Activated CD4-positive, alpha-beta T cell treated with anti-CD3 and anti-CD28 coated beads, Interleukin-10, Interleukin-2, amounts not matched to agents 100 ng/mL and 50 ng/mL, durations not matched to agents 16 hours and 8 hours (primary cell): ENCODE results near the gene MEIS1.

ENCODE experiments used
- DNase-seq: peaks from one replicate; pipeline ENCODE4 v3.0.0-alpha.2; 2020

MEIS1 gene

GRCh38 chr2:66571918-66572317, 137.0 kb downstream of the MEIS1 start:
- DNase-seq, result no peak

- no peak for DNase-seq
Measured at GRCh38 chr2:66572391-66572790, 137.5 kb downstream of the MEIS1 start.

DNA sequence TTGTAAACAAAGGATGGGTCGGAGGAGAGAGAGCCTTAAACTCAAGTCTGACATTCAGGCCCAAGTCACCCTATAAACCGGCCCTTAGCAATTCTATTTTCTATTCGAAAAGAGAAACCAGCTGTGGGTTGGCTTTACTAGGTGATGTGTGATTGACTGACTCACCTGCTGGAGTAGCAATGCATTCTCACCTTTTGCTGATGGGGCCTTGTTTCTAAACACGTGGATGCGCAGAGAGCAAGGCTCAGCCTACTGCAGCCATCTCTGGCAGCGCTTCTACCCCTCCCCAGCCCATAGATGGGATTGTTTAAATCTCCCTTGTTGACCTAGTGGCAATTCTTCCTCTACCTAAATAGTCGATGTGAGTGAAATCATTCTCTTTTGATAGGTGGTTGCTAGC, 138.5 kb downstream of the MEIS1 start:
- DNase-seq, result no peak

DNA sequence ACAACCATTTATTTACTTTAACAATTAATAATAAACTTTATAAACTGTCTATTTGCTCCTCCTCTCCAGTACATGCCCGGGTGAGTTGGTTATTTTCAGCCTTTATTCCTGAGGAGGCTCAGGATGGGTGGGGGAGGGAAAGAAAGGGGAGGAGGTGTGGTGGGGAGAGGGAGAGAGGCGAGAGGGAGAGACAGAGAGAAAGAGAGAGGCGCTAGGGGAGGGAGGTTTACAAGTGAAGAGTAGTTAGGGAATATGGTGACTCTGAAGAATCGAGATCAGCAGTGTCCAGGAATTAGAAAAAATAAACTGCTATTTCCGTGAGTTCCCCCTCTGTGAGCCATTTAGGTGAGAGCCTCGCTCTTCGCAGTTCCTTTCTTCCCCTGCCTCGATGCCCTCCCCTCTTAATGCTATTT, 138.9 kb downstream of the MEIS1 start:
- DNase-seq, result no peak

DNA sequence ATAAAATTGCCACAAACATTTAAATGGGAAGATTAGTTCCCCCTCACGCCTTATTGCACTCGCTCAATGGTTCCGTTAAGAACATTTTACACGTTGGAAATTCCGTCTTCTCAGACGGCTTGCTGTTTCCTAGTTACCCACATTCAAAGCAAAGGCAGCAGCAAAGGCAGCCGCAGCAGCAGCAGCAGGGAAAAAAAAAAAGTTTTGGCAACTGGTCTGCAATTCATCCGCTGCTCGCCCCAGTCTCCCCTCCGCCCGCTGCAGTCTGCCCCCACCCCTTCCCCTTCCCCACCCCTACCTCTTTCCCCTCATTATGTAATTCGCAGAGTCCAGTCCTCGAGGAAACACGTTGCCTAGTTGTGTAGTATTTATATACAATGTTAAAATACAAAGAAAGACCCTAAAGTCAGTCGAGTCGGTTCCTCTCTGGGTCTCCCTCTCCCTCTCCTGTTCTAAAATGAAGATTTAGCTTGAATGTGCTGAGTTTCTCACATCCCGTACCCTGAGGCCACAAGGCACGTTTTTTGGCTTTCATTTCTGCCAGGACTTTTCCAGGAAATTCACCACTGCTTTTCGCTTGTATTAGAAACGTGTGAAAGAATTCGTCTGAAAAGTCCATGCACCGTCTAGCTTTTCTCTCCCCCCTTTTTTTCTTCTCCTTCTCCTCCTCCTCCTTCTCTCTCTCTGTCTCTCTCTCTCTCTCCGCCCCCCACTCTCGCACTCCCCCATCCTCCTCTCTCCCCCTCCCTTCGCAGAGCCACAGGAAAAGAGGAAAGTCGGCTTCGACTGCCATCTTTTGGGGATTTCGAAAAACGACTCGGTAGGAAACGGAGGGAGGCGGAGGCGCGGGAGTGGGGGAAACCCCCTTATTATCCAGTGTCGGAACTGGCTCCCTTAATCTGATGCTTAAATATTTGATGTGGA, 140.0 kb downstream of the MEIS1 start:
- peak; percentile 11 for DNase-seq

GRCh38 chr2:66575625-66576310, 140.8 kb downstream of the MEIS1 start:
- DNase-seq, result no peak

DNA sequence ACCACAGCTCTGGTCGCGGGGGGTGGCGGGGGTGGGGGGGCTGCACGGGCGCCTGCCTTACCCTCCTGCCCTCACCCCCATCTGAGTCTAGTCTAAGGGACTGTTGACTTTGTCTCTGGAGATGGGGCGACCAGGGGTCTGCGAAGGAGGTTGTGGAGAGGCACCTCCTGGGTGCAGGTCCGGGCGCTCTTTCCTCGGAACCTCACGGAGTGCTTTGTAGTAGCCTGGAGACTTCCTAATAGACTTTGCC, 141.3 kb downstream of the MEIS1 start:
- DNase-seq, result no peak

DNA sequence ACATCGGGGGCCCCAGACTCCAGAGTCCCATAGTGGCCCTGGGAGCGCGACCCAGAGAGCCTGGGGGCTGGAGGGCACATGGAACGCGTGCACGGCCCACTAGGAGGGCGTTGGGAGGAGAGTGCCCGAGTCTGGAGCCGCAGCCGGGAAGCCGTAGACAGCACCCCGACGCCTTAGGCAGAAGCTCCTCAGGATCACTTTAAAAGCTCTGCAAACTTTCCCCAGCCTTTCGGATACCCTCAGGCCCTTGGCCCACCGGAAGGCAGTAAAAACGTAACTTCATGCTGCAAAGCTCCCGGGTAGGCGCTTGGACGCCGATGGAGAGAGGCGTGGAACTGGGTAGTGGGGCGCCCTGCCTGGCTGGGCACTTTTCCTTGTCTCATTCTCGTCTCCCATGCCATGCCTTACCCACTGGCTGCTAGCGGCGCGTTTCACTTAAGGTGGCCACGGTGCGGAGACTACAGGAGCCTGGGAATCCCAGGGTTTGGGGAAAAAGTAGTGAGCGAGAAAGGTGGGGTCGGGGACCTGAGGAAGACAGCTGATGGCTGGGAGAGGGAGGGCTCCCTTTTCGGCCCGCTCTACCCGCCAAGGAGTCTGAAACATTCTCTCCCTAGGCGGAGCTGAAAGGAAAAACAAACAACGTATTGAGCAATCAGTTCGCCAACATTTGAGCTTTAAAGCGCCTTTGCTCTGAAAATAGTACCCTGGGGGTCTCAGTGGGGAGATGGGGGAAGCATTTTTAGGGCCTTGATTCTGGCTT, 141.8 kb downstream of the MEIS1 start:
- no peak for DNase-seq

GRCh38 chr2:66577321-66578053, 142.6 kb downstream of the MEIS1 start:
- DNase-seq, result no peak

DNA sequence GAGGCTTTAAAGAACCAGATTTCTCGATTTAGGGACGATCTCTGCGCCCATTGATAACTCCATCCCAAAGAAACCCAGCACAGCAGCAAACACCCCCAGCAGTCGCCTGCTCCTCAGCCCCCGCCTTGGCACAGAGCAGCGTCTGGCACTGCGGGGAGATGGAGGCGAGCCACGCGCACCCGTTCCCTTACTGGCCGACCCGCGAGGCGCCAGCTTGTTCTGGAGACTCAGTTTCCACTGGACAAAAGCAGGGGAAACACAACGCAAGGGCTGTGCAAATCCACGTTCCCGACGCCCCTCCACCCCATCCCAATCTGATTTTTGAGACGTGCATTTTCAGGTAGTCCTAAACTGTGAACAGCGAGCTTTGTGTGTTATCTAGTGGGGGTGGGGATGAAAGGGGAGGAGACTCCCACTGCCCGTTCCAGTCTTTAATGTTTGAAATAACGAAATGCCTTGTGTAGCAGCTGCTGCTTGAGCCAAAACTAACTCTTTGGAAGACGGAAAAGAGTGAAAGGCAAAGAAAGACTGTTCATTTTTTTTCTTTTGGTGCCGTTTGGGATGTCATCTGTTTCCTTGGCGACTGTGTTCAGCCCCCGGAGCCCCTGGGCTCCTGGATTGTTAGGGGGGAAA, 143.2 kb downstream of the MEIS1 start:
- DNase-seq, result no peak

- no peak for DNase-seq
Measured at GRCh38 chr2:66578687-66579106, 143.8 kb downstream of the MEIS1 start.

DNA sequence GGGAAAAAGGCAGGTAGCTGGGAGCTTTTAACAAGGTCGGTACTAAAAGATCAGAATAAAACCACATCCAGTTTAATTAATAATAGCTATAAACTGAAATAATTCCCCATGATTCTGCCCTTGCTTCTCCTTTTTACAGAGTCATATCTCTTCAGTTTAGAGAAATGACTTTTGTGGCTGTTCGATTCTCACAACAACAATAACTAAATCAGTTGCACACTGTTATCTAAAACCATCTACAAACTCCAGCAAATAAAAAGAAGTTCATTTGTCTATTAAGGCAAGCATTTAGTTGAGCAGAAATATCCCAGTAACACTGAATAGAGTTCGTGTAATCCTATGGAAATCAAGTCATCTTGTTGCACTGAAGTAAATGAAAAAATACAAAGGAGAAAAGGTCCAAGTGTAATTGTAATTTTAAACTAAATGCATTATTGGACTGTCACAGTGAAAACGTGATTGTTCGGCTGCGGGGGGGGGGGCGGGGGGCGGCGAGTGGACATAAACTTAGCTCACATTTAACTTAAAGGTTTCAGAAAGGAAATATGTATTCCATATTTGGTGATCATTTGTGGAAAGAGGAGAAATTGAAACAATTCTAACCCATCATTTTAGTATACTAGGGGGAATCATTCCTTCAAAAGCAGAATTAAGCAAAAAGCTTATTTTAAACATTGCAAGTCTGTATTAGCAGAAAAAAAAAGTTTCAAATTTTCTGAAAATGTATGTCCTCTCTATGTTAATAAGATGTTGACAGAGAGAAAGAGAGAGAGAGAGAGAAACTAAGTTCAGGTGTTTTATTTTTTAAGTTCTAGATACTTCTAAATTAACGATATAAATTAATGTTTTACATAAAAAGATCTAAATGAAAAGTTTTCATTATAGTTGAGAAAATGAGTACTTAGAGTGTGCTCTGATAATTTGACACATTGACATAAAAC, 144.5 kb downstream of the MEIS1 start:
- no peak for DNase-seq

DNA sequence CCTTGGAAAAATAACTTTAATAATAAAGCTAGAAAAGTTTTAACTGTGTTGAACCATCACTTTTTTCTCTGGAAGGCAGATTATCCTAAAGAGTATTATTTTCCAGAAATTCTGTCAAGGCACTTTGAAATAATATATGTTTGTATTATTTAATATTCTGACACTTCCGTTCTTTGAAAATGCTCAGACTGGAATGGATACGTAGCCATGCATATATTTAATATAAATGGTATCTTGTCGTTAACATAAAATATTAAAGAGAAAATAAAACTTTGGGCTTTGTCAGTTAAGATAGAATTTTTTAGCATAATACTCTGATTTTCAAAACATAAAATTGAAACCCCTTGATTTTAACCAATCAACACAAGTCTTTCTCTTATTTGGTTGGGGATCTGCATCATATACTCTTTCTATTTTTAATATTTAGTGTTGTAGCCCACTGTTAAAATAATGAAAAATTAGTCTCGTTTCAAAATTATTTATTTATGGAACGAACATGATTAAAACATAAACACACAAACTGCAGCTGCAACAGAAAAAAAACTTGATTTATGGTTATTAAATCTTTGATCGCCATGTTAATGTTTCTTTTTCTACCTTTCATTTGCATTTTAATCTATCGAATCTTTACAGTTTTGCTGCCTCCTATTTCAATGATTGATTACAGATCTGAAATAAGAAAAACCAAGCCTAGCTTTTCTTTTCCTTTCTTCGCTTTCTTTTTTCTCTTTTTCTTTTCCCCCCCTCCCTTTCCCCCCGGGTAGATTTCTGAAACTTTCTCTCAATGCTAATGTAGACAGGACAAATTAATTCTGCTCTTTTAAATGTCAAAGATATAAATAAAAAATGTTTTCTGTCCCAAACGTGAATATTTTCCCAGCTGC, 145.5 kb downstream of the MEIS1 start:
- DNase-seq, result no peak

DNA sequence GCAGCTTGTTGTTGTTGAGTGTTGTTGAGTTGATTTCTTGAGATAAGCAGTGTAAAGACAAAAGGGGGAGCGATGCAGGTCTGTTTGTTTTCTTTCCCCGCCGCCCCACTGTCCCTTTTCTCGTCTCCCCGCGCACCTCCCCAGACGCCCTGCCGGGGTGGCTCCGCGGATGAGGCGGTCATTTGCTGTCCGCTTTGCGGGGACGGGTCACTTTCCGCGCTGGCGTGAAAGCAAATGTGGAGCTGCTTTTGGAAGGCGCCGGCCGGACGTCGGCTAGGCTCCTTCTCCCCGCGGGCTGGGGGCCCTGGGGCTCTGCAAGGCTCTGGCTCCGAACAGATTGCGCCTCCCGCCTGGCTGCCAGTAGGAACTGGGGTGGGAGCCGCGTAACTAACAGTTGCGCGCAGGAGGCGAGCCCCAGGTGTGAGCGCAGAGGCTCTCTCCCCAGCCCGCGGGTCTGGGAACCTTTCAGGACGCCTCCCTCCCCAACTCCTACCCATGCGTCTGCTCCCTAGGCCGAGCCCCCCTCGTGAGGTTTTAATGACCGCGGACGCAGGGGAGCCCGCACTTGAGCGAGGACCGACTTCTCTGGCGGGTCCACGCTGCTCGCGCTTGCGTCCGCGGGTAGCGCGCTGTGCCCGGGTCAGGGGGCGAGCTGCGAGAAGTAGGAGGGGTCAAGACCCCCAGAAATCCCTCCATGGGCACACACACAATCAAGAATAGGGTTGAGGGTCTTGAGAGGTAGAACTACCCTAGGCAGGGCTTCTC, 146.6 kb downstream of the MEIS1 start:
- no peak for DNase-seq

- no peak for DNase-seq
Measured at GRCh38 chr2:66582104-66582986, 147.4 kb downstream of the MEIS1 start.

- DNase-seq, result no peak
Measured at GRCh38 chr2:66582987-66583880, 148.3 kb downstream of the MEIS1 start.

DNA sequence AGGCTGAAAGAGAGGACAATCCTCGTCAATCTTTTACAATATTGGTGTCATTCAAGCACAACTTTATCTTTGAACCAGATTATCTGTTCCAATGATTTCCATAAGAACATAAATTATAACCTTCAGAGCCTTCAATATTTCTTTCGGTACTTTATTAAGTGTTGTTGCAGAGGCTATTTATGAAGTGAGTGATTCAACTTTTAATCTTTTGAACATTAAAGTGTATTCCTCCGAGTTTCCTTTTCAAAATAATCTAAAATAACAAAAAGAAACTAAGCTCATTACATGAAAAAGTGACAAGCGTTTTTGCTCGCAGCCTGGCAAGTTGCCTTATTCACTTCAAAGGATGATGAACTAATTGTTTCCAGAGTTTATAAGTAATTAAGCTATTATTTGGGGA, 149.0 kb downstream of the MEIS1 start:
- DNase-seq, result no peak
